Activated CD8-positive, alpha-beta memory T cell treated with anti-CD3 and anti-CD28 coated beads, Interleukin-2, amount 50 U/mL, for 1 hour (primary cell): ENCODE data around the gene ZSCAN18.

Source experiments
- DNase-seq: peaks from one replicate; pipeline ENCODE4 v3.0.0-alpha.2; 2020; ENCODE audit errors: extremely low read depth

ZSCAN18 gene

DNA sequence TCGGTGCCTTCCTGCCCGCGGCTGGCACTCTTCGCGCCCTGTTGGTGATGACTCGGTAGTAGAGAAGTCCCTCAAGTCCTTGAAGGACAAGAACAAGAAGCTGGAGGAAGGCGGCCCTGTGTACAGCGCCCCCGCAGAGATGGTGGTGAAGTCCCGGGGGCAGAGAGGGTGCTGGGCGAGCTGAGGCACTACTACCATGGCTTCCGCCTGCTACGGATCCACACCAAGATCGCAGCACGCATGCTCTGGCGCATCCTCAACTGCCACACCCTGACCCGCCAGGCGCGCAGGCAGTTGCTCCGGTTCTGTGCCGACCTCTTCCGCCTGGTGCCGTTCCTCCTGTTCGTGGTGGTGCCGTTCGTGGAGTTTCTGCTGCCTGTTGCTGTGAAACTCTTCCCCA, 53.1 kb downstream of the ZSCAN18 start:
- DNase-seq = no peak

DNA sequence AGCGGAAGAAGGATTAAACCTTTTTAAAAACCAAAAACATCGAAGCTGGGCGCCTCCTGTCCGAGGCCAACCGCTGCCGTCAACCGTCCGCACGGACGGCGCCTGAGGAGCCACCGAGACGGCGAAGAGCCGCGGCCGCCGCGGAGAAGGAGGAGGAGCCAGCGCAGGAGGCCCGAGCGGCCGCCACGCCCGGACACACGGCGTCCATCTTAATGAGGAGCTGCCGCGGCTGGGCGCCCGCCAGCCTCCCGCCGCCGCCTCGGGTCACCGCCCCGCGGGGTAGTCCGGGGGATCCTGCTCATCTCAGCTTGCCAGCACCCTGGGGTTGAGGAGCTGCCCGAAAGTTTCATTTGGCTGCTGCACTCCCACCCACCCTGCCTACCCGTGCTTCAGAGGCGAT, 53.6 kb downstream of the ZSCAN18 start:
- DNase-seq = no peak

DNA sequence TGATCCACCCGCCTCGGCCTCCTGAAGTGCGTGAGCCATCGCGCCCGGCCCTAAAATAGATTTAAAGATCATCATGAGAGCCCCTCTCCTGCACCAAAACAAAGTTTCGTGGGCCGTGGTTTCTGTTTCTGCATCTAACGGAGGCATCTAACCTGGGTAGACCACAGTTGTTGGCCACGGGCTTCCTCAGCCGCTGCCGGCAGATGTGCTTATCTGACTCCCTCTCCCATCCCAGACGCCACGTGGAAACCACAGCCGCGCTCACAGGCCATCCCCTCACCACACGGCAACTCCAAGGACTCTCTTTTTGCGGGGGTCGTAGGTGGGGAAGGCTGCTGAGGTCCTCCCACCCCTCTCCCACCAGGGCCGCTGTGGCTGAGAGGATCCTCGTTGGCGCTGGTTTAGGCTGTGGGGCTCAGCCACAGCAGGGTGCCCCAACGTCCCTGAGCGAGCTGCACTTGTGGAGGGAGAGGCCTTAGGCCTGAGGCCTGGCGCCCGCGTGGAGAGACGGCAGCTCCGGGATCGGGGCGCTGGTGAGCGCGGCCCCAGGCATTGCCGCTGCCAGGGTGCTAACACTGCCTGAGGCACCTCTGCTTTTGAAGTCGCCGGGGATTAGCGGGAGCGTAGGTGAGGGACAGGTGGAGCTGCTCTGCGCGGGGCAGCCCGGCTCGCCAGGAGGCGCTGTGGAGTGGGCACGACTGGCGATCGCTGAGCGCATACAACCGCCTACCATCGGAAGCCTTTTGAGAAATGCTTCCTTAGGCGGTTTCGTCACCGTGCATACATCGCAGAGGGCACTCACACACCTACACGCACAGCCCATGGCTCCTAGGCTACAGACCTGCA, 55.3 kb downstream of the ZSCAN18 start:
- DNase-seq = no peak

DNA sequence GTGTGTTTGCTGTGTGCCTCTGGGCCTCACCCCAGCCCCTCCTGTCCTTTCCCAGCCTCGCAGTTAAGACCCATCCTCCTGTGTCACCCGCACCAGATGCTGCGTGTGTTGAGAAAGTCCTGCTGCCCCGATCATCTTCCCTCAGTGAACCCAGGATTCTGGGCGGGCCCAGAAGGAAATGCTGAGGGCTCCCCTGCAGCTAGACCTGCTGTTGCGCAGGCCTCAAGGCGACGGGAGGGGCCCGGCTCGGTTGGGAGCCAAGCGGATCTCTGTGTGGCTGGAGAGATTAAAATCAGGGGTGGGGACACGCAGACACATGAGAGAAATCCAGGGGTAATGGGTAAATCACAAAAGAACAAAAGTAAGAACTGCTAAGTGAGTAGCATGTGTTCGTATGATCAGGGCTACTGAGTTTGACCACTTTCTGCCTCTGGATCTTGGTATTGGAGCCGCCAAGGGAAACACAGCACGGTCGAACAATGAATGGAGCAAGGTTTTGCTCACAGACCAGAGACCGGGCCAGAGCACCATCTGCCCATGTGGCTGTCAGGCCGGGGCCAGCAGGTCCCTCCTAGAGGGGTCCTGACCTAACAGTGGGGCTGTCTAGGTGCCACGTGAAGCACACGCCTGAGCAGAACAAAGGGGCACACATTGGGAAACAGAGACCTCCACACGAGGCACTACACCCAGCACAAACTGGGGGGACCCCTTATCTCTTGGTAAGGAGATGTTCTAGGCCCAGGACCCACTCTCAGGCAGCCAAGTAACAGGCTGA, 57.1 kb downstream of the ZSCAN18 start:
- no peak for DNase-seq

DNA sequence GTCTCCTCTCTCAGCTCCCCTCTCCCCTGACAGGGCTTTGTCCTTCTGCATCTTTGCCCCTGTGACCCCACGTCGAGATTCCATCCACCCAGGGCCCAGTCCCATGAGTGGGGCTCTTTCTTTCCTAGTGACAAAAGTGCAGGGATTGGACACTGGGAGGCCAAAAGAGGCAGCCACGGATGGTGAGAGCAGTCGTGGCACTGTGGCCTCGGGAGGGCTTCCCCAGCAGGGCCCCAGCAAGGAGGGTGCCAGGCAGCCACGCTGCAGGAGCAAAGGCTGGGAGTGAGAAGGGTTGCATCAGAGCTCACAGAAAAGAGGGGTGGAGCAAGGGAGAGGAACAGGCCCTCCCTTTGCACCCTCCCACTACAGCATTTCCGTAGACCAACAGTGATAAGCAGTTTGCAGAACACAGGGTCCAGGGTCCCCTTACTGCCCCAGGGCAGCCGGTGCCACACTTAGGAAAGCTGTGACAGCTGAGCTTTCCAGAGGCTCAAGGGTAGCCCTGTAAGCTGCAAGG, 59.3 kb downstream of the ZSCAN18 start:
- DNase-seq = no peak

DNA sequence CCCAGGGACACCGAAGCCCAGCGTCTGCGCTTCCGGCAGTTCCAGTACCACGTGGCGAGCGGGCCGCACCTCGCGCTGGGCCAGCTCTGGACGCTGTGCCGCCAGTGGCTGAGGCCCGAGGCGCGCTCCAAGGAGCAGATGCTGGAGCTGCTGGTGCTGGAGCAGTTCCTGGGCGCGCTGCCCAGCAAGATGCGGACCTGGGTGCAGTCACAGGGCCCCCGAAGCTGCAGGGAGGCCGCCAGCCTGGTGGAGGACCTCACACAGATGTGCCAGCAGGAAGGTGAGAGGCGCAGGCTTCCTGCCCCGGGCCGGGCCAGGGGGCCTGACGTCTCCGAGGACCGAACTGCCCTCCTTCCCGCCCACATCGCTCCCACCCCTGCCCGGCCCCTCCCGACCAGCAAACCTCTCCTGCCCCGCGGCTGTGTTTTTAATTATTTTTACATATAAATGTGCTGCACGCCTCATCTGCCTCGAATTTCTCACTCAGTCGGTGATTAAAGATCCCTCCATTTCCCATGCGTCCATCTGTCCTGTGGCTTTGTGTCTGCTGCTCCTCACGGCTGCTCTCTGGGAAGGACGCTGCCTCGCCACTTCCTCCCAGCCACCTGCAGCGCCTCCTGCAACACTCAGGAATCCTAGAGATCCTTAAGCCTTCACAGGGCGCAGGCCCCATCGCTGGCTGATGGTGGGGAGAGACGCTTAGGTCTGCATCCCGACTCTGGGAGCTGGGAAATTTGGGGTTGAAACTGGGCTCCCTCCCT, 59.9 kb downstream of the ZSCAN18 start:
- no peak for DNase-seq

DNA sequence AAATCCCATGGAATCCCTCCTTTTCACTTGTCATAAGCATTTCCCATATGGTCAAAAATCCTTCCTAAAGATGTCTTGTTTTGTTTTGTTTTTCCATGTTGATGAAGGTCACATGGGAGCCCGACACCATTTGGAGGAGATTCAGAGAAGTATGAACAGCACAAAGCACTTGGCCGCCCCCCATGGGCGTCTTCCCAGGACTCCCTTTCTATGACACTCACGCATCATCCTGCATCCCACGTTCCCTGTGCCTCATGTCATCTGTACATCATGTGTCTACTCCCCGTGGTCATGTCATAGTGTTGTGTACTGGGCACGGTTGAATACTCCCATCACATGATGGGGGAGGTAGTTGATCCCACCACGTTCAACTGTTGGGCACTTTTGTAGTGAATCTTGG, 62.2 kb downstream of the ZSCAN18 start:
- no peak for DNase-seq

DNA sequence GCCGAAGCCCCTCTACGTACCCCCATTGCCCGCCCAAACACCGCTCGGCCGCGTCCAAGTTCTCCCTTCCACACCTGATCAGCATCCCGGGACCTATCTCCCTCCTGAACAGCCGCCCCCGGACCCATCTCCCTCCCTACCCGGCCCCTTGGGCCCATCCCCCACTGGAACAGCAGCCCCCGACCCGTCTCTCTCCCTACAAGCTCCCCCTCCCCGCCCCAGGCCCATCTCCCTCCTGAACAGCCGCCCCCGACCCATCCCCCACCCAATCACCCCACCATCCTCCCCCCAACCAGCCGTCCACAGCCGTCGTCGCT, 63.6 kb downstream of the ZSCAN18 start:
- no peak for DNase-seq
